ACC112 (cell line): Measurements from ENCODE around the gene PATJ.

Source experiments
- H2AFZ ChIP-seq: fragments of 200-600 bp; sonication (generic); one replicate; pipeline ENCODE4 v1.6.0; 2017; ENCODE audit warnings: antibody characterized with exemption, low read length; ENCODE audit not compliant: unreplicated experiment
- H3K27ac ChIP-seq: fragments of 200-600 bp; sonication (generic); 2 replicates; pipeline ENCODE4 v1.5.1; 2014; ENCODE audit warnings: low read depth, mild to moderate bottlenecking, antibody characterized with exemption, low read length, moderate library complexity
- H3K27me3 ChIP-seq: fragments of 200-600 bp; sonication (generic); 2 replicates; pipeline ENCODE4 v1.6.1; 2014; ENCODE audit warnings: mild to moderate bottlenecking, antibody characterized with exemption, low read length, moderate library complexity, mixed read lengths; ENCODE audit not compliant: insufficient read depth
- H3K36me3 ChIP-seq: fragments of 200-600 bp; sonication (generic); 2 replicates; pipeline ENCODE4 v1.6.1; 2016; ENCODE audit warnings: mild to moderate bottlenecking, antibody characterized with exemption, low read length, moderate library complexity, mixed read lengths; ENCODE audit not compliant: insufficient read depth
- H3K4me1 ChIP-seq: fragments of 200-600 bp; sonication (generic); one replicate; pipeline ENCODE4 v1.6.1; 2016; ENCODE audit warnings: low read length, mixed read lengths; ENCODE audit not compliant: insufficient read depth, unreplicated experiment, control insufficient read depth
- H3K4me3 ChIP-seq: fragments of 200-600 bp; sonication (generic); 2 replicates; pipeline ENCODE4 v1.5.1; 2014; ENCODE audit warnings: mild to moderate bottlenecking, low read depth, low read length
- H3K79me2 ChIP-seq: fragments of 200-600 bp; sonication (generic); one replicate; pipeline ENCODE4 v1.6.0; 2016; ENCODE audit warnings: low read length; ENCODE audit not compliant: control insufficient read depth, unreplicated experiment, insufficient read depth

PATJ gene

GRCh38 chr1:62117018-62117750 lies 374.9 kb downstream of the PATJ start:
- Histone ChIP-seq H3K4me1 (peaks cover 6% of the 10 kb centered on the region), H3K4me3 (no peak overlapping the region), H3K27me3 (no peaks in the 10 kb centered on the region), H3K79me2 (no peaks in the 10 kb centered on the region), H3K27ac (no peak overlapping the region), H3K36me3 (no peaks in the 10 kb centered on the region), H2AFZ (no peak overlapping the region)

DNA sequence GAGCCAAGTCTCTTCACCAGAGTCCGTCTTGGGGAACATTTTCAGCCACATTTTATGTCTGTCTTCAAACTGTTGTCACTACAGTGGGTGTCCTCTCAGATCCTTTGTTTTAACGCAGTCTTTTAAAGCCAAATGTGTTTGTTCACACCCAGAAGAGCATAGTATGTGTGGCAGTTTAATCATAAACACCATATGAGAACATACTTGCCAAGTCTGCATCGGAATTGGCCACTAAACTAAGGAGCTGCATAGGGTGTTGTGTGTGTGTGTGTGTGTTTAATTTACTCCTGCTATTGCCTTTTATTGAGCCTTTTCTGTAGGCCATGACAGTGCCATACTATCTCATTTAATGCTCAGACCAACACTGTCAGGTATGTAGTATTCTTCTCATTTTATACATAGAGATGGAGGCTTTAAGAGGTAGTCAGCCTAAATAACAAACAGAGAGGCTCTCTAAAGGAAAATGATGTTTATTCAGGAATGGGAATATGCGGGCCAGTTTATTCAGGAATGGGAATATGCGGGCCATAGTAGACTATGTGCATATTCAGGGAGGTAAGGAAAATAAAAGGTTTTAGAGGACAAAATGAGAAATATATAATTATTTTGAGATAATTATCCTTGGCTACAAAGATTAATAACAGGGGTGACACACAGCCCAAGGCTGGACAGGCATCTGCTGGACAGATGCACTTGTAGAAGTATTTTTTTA lies 384.5 kb downstream of the PATJ start:
- no peaks in the 10 kb centered on the region for H3K27me3 ChIP-seq
- no peak overlapping the region for H3K4me3 ChIP-seq
- peak overlapping the region; percentile 17 for H2AFZ ChIP-seq
- H3K79me2 ChIP-seq, result no peaks in the 10 kb centered on the region
- H3K36me3 ChIP-seq, result no peaks in the 10 kb centered on the region
- H3K27ac ChIP-seq, result no peak overlapping the region
- peaks cover 7% of the 10 kb centered on the region for H3K4me1 ChIP-seq

GRCh38 chr1:62128745-62129144 lies 386.5 kb downstream of the PATJ start:
- Histone ChIP-seq H3K36me3 (no peaks in the 10 kb centered on the region), H3K27ac (no peak overlapping the region), H3K4me1 (no peaks in the 10 kb centered on the region), H3K4me3 (no peak overlapping the region), H2AFZ (no peak overlapping the region), H3K27me3 (no peaks in the 10 kb centered on the region), H3K79me2 (no peaks in the 10 kb centered on the region)

- Histone ChIP-seq H2AFZ (peak overlapping the region; percentile 12), H3K36me3 (no peaks in the 10 kb centered on the region), H3K79me2 (no peaks in the 10 kb centered on the region), H3K4me3 (no peak overlapping the region), H3K4me1 (no peaks in the 10 kb centered on the region), H3K27ac (no peak overlapping the region), H3K27me3 (no peaks in the 10 kb centered on the region)
These were observed 388.9 kb downstream of the PATJ start for GRCh38 chr1:62131093-62131725.

- Histone ChIP-seq H3K27me3 (no peaks in the 10 kb centered on the region), H3K36me3 (no peaks in the 10 kb centered on the region), H3K79me2 (no peaks in the 10 kb centered on the region), H2AFZ (no peak overlapping the region), H3K27ac (no peak overlapping the region), H3K4me3 (no peak overlapping the region), H3K4me1 (no peaks in the 10 kb centered on the region)
These were observed 395.7 kb downstream of the PATJ start for GRCh38 chr1:62138029-62138428.

- H3K27ac ChIP-seq, result no peak overlapping the region
- no peak overlapping the region for H2AFZ ChIP-seq
- no peaks in the 10 kb centered on the region for H3K36me3 ChIP-seq
- H3K27me3 ChIP-seq, result no peaks in the 10 kb centered on the region
- H3K79me2 ChIP-seq, result no peaks in the 10 kb centered on the region
- no peaks in the 10 kb centered on the region for H3K4me1 ChIP-seq
- no peak overlapping the region for H3K4me3 ChIP-seq
These were observed 397.1 kb downstream of the PATJ start for GRCh38 chr1:62139410-62139809.

GRCh38 chr1:62140666-62141065 lies 398.4 kb downstream of the PATJ start:
- Histone ChIP-seq H2AFZ (no peak overlapping the region), H3K79me2 (no peaks in the 10 kb centered on the region), H3K27ac (no peak overlapping the region), H3K4me1 (no peaks in the 10 kb centered on the region), H3K4me3 (no peak overlapping the region), H3K36me3 (no peaks in the 10 kb centered on the region), H3K27me3 (no peaks in the 10 kb centered on the region)

DNA sequence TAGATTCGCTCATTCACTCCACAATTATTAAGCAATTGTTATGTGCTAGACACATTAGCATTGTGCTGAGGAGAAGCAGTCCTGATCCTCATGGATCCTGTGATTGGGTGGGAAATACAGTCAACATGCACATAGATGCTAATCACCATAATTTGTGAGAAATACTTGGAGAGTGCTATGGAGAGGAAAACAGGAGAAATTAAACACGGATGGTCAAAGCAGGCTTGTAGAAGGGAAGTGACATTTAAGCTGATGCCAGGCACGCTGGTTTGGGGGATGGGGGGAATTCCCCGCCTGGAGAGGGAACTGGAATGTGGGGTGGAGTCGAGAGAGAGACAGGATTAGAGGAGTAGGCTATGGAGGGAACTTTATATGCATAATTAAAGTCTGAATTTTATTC lies 400.2 kb downstream of the PATJ start:
- no peak overlapping the region for H3K4me3 ChIP-seq
- H3K4me1 ChIP-seq, result no peaks in the 10 kb centered on the region
- H3K36me3 ChIP-seq, result no peaks in the 10 kb centered on the region
- H3K79me2 ChIP-seq, result no peaks in the 10 kb centered on the region
- no peak overlapping the region for H3K27ac ChIP-seq
- H2AFZ ChIP-seq, result peak overlapping the region; percentile 7
- H3K27me3 ChIP-seq, result no peaks in the 10 kb centered on the region

DNA sequence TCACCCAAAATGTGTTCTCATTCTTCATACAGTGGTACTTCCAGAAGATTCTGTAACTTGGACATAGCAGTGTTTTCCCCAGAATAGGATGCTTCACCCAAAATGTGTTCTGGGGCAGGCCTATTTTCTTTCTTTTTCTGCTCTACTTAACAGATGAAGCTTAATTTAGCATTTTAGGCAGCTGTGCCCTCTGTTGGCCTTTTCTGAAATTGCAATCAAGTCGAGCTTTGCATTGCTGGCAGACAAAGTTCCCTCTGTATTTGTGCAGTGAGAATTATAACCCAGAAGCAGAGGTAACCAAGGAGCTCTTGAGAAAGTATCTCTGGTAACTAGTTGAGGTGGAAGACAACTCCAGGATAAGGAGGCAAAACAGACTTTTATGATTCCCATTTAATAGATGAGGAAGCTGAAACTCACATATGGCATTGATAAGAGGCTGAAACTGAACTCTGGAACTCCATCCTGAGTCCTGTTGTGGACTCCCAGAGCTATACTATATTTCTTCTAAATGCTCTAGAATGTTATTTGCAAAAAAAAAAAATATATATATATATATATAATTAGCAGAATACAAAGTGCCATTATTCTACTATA lies 402.1 kb downstream of the PATJ start:
- no peak overlapping the region for H3K27ac ChIP-seq
- no peaks in the 10 kb centered on the region for H3K27me3 ChIP-seq
- no peak overlapping the region for H3K4me3 ChIP-seq
- H3K4me1 ChIP-seq, result no peaks in the 10 kb centered on the region
- no peaks in the 10 kb centered on the region for H3K36me3 ChIP-seq
- H3K79me2 ChIP-seq, result no peaks in the 10 kb centered on the region
- no peak overlapping the region for H2AFZ ChIP-seq

DNA sequence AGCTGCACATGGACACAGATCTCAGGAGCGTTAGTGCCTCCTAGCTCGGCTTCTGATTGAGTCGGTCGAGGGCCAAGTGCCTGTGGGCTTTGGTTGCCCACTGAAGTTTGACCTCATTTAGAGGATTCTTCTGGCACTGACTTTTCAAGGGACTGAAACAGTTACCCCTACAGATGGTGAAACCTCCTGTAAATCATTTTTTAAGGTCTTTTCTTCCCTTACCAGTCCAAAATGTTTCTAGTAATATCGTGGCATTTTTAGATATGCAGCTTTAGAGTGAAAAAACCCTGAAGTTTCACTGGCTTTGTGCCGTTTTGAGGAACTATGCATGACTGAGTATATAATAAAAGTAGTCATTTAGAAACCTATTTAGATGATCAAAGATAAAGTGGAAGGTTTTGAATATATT lies 417.7 kb downstream of the PATJ start:
- Histone ChIP-seq H3K27me3 (no peaks in the 10 kb centered on the region), H3K36me3 (no peaks in the 10 kb centered on the region), H3K27ac (no peak overlapping the region), H3K4me3 (no peak overlapping the region), H3K79me2 (no peaks in the 10 kb centered on the region), H2AFZ (no peak overlapping the region), H3K4me1 (no peaks in the 10 kb centered on the region)
